OCI-LY7 (cell line): Measurements from ENCODE around the gene ZNF691. TPM values are rescaled to one million over a fixed set of nuclear protein-coding genes. Genes with fewer than 3 reads are reported as not detected.

Experiments
- BruUV-seq: library from RNA; stranded (reverse); fragments of 400-500 nt; replicated peaks from 2 replicates; lab custom pipeline; 2021; lab: Mats Ljungman, UMichigan
- CTCF ChIA-PET: fragments of 300-600 bp; sonication (Branson Sonifier 250); formaldehyde crosslinking; loops from one replicate; lab custom pipeline; 2022; ENCODE audit warnings: antibody characterized with exemption; ENCODE audit not compliant: unreplicated experiment; lab: Charles Lee
- POLR2A ChIA-PET: fragments of 300-600 bp; sonication (Branson Sonifier 250); formaldehyde crosslinking; loops from one replicate; lab custom pipeline; 2022; ENCODE audit warnings: antibody characterized with exemption; lab: Charles Lee
- DNase-seq: peaks from one replicate; pipeline ENCODE4 v3.0.0-alpha.2; 2015; ENCODE audit warnings: low spot score
- H2AFZ ChIP-seq: fragments of 200-600 bp; sonication (generic), shearing (Covaris generic); 2 replicates; pipeline ENCODE4 v1.6.1; 2014; ENCODE audit warnings: mild to moderate bottlenecking, antibody characterized with exemption, low read length, moderate library complexity
- H3K27ac ChIP-seq: fragments of 200-600 bp; sonication (generic); 2 replicates; pipeline ENCODE4 v1.5.1; 2014; ENCODE audit warnings: mixed run types, low read depth, mild to moderate bottlenecking, moderate library complexity, low read length, inconsistent platforms; ENCODE audit not compliant: poor library complexity, severe bottlenecking
- H3K36me3 ChIP-seq: fragments of 200-600 bp; sonication (generic); 2 replicates; pipeline ENCODE4 v1.6.1; 2014; ENCODE audit warnings: mild to moderate bottlenecking, antibody characterized with exemption, low read length, moderate library complexity, mixed read lengths; ENCODE audit not compliant: insufficient read depth
- H3K4me1 ChIP-seq: fragments of 200-600 bp; sonication (generic); 2 replicates; pipeline ENCODE4 v1.5.1; 2014; ENCODE audit warnings: mild to moderate bottlenecking, low read length; ENCODE audit not compliant: insufficient read depth, poor library complexity, severe bottlenecking
- H3K4me2 ChIP-seq: fragments of 200-600 bp; sonication (generic); 2 replicates; pipeline ENCODE4 v1.6.1; 2014; ENCODE audit warnings: mild to moderate bottlenecking, low read length
- H3K4me3 ChIP-seq: fragments of 200-600 bp; sonication (generic); 2 replicates; pipeline ENCODE4 v1.5.1; 2014; ENCODE audit warnings: mild to moderate bottlenecking, low read depth, low read length; ENCODE audit not compliant: poor library complexity, severe bottlenecking
- H3K79me2 ChIP-seq: fragments of 200-600 bp; sonication (generic); 2 replicates; pipeline ENCODE4 v1.6.1; 2016; ENCODE audit warnings: low read depth, mild to moderate bottlenecking, low read length, moderate library complexity, mixed read lengths; ENCODE audit not compliant: insufficient read depth
- H3K9me2 ChIP-seq: fragments of 200-600 bp; sonication (generic); 2 replicates; pipeline ENCODE4 v1.6.1; 2016; ENCODE audit warnings: mild to moderate bottlenecking, low read length, mixed read lengths; ENCODE audit not compliant: insufficient read depth
- H3K9me3 ChIP-seq: fragments of 200-600 bp; sonication (generic); 2 replicates; pipeline ENCODE4 v1.6.1; 2014; ENCODE audit warnings: mild to moderate bottlenecking, mixed run types, low read length, mixed read lengths
- H4K20me1 ChIP-seq: fragments of 200-600 bp; sonication (generic); 2 replicates; pipeline ENCODE4 v1.6.1; 2014; ENCODE audit warnings: mild to moderate bottlenecking, antibody characterized with exemption, low read length, moderate library complexity, mixed read lengths; ENCODE audit not compliant: insufficient read depth
- CTCF ChIP-seq: fragments of 200-600 bp; sonication (generic); conservative IDR thresholded peaks from 2 replicates; pipeline ENCODE4 v1.5.1; 2014; ENCODE audit warnings: mild to moderate bottlenecking, antibody characterized with exemption, low read length, moderate library complexity, mixed read lengths
- EZH2phosphoT487 ChIP-seq: fragments of 200-600 bp; sonication (generic); IDR thresholded peaks from 2 replicates; pipeline ENCODE4 v1.6.1; 2018; ENCODE audit warnings: low read depth, borderline replicate concordance, mild to moderate bottlenecking, mixed run types, antibody characterized with exemption, low read length, moderate library complexity, mixed read lengths
- intact Hi-C: fragments of 100-400 bp; cut with micrococcal nuclease; formaldehyde crosslinking; loops from one replicate; pipeline ENCODE4 v1.10.0; 2022; ENCODE audit not compliant: unreplicated experiment
- total RNA-seq, 2 experiments: library from RNA; depleted of rRNA in 1 of 2; stranded (reverse); fragments of >200 nt in 1 of 2; shearing (Covaris generic) in 1 of 2; gene quantifications; 2 replicates each; pipeline ENCODE4 v1.2.3, GENCODE V29; 2014 to 2022

Gene ZNF691
- total RNA-seq, 2 experiments from 2014 or later: 17.8 to 21.1 TPM

GRCh38 chr1:42849944-42850343 lies 3.5 kb downstream of the ZNF691 start:
- DNase-seq: no peak
- peaks cover 46% of the 10 kb centered on the region for H3K36me3 ChIP-seq
- ChIA-PET POLR2A (no interaction called here), CTCF (no interaction called here)
- H3K4me2 ChIP-seq: peak overlapping the region; percentile 50; the same call in 1 of the 2 replicates
- H4K20me1 ChIP-seq: no peaks in the 10 kb centered on the region
- intact Hi-C loops: no loop called here
- H3K9me3 ChIP-seq: no peaks in the 10 kb centered on the region
- H3K9me2 ChIP-seq: no peaks in the 10 kb centered on the region
- peaks cover 27% of the 10 kb centered on the region for H3K79me2 ChIP-seq
- H3K4me1 ChIP-seq: peaks cover 66% of the 10 kb centered on the region
- no peak overlapping the region for H2AFZ ChIP-seq
- BruUV-seq: no TSS peak
- no peak for TF ChIP-seq EZH2phosphoT487
- TF ChIP-seq CTCF: no peak
- H3K27ac ChIP-seq: peak overlapping the region; percentile 46
- no peak overlapping the region for H3K4me3 ChIP-seq

GRCh38 chr1:42851420-42851819 lies 5.0 kb downstream of the ZNF691 start:
- H3K4me2 ChIP-seq: peak overlapping the region; percentile 50
- H3K4me1 ChIP-seq: peaks cover 60% of the 10 kb centered on the region
- no TSS peak for BruUV-seq
- ChIA-PET POLR2A (interaction anchor here (0.6 kb wide), 1 partner anchor 454 kb away, joined by 3 read pairs; no protein-coding TSS in a partner anchor), CTCF (no interaction called here)
- no peaks in the 10 kb centered on the region for H4K20me1 ChIP-seq
- DNase-seq: peak; percentile 78
- peaks cover 46% of the 10 kb centered on the region for H3K36me3 ChIP-seq
- no peaks in the 10 kb centered on the region for H3K9me2 ChIP-seq
- H3K79me2 ChIP-seq: peaks cover 27% of the 10 kb centered on the region
- H2AFZ ChIP-seq: no peak overlapping the region
- peak overlapping the region; percentile 50 for H3K27ac ChIP-seq
- TF ChIP-seq EZH2phosphoT487 (no peak), CTCF (no peak)
- intact Hi-C loops: no loop called here
- H3K4me3 ChIP-seq: peak overlapping the region; percentile 9
- H3K9me3 ChIP-seq: no peaks in the 10 kb centered on the region

- Histone ChIP-seq H4K20me1 (no peaks in the 10 kb centered on the region), H3K4me3 (peak overlapping the region; percentile 9), H3K9me3 (no peaks in the 10 kb centered on the region), H3K4me2 (peak overlapping the region; percentile 50), H3K4me1 (peaks cover 60% of the 10 kb centered on the region), H3K27ac (peak overlapping the region; percentile 50), H3K79me2 (peaks cover 23% of the 10 kb centered on the region), H2AFZ (no peak overlapping the region), H3K36me3 (peaks cover 46% of the 10 kb centered on the region), H3K9me2 (no peaks in the 10 kb centered on the region)
- intact Hi-C loops: no loop called here
- no peak for TF ChIP-seq CTCF
- TF ChIP-seq EZH2phosphoT487: no peak
- DNase-seq: peak; percentile 50
- no TSS peak for BruUV-seq
- POLR2A ChIA-PET: no interaction called here
- CTCF ChIA-PET: no interaction called here
Measured at GRCh38 chr1:42851960-42852607, 5.7 kb downstream of the ZNF691 start.
